Breast epithelium (tissue), 3 donors: ENCODE measurements around the gene PLCG2.

Experiments
- POLR2A ChIP-seq: fragments of 450-650 bp; IDR thresholded peaks from one replicate; pipeline ENCODE4 v1.6.1; 2016; ENCODE audit warnings: antibody characterized with exemption, mild to moderate bottlenecking, moderate library complexity
- POLR2AphosphoS5 ChIP-seq, 3 donors: sonication (generic); formaldehyde crosslinking; IDR thresholded peaks; one replicate each; pipeline ENCODE4 v1.6.1; 2017; ENCODE audit warnings: antibody characterized with exemption in 3 of 3
- TF ChIP-seq, protein P1 (sequence below), 3 donors: fragments of 450-650 bp; IDR thresholded peaks; one replicate each; pipeline ENCODE4 v1.5.1; 2016 to 2017; ENCODE audit warnings: antibody characterized with exemption in 3 of 3, mild to moderate bottlenecking in 3 of 3, moderate library complexity in 3 of 3

DNA sequence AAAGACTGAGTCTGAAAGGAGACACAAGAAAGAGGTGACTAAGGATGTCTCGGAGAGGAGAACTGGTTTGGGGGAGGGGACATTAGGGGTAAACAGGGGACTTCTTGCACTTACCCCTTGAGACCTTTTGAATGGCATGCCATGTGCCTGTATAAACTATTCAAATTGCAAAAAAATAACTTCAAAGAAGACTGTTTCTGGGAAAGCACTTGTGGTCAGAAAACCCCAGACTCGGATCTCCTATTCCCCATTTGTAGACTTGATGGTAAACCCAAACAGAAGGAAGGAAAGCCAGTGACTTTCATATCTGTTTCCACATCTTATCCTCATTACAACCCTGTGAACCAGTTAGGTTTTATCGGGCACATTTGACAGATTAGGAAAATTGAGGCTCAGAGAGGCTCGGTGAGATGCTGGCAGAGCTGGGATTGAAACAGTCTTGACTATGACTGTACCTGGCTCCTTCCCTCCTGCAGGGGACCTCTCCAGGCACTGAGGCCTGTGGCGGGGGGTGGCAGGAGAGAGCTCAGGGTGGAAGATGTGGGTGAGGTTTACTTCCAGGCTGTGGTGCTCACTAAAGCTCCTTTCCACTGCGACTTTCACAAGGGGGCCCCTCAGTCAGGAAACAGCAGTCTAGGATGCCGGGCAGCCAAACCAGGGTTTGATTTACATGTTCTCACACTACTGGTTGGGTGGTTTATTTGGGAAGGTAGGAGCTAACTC, 30.5 kb upstream of the PLCG2 start:
- TF ChIP-seq, protein P1, sequence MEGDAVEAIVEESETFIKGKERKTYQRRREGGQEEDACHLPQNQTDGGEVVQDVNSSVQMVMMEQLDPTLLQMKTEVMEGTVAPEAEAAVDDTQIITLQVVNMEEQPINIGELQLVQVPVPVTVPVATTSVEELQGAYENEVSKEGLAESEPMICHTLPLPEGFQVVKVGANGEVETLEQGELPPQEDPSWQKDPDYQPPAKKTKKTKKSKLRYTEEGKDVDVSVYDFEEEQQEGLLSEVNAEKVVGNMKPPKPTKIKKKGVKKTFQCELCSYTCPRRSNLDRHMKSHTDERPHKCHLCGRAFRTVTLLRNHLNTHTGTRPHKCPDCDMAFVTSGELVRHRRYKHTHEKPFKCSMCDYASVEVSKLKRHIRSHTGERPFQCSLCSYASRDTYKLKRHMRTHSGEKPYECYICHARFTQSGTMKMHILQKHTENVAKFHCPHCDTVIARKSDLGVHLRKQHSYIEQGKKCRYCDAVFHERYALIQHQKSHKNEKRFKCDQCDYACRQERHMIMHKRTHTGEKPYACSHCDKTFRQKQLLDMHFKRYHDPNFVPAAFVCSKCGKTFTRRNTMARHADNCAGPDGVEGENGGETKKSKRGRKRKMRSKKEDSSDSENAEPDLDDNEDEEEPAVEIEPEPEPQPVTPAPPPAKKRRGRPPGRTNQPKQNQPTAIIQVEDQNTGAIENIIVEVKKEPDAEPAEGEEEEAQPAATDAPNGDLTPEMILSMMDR (IDR thresholded peaks at IDR 0.05), result no peak
- no peak for TF ChIP-seq POLR2A
- TF ChIP-seq POLR2AphosphoS5 (IDR thresholded peaks at IDR 0.05), result no peak
